ENCODE results near the gene ATP1A1. TPM values are rescaled to one million over a fixed set of nuclear protein-coding genes. Genes with fewer than 3 reads are reported as not detected.

ATP1A1 gene
- total RNA-seq (2013) = 57.4 TPM
- 100 to 1,000 TPM in 1 of 3 donors, 10 to 100 TPM in 2; 32.3 to 135 (median 32.7) TPM for polyA plus RNA-seq
- 56.7 and 82.0 TPM in 2 replicates for polyA minus RNA-seq
- 387 to 881 (median 582) reads per million in 11 experiments for total RNA-seq

DNA sequence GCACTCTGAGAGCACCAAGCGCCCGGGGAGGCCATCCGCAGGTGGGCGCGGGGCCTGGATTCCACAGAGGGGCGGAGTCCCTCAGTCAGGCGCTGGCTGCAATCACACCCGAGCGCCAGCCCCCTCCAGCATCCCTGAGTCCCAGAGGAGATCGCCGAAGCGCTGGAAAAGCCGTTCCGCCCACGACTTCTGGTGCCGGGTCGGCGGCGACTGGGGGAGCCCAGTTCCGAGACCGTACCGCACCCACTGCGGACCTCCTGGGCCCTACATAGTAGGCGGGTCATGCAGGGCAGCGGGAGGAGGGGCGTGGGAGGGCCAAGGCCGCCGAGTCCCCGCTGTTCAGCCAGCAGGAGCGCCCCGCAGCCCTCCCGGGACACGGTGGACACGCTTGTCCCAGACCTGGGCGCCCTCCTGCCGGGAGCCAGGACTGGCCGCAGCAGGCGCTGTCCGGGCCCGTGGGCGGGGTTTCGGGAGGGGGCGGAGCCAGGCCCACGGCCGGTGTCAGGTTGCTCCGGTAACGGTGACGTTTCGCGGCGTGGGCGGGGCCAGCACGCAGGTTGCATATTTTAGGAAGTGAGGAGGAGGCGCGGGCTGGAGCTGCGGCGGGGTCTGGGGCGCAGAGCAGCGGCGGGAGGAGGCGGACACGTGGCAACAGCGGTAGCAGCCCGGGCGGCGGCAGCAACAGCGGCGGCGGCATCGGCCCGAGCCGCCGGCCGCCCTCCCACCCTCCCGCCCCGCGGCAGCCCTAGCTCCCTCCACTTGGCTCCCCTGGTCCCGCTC, at the start of gene ATP1A1:
ATP1A1 (plus strand) TSS at position 594 of the 780 bp plus-strand sequence. CDS start 268 bp downstream, outside the sequence.
- TF ChIP-seq, protein P1, sequence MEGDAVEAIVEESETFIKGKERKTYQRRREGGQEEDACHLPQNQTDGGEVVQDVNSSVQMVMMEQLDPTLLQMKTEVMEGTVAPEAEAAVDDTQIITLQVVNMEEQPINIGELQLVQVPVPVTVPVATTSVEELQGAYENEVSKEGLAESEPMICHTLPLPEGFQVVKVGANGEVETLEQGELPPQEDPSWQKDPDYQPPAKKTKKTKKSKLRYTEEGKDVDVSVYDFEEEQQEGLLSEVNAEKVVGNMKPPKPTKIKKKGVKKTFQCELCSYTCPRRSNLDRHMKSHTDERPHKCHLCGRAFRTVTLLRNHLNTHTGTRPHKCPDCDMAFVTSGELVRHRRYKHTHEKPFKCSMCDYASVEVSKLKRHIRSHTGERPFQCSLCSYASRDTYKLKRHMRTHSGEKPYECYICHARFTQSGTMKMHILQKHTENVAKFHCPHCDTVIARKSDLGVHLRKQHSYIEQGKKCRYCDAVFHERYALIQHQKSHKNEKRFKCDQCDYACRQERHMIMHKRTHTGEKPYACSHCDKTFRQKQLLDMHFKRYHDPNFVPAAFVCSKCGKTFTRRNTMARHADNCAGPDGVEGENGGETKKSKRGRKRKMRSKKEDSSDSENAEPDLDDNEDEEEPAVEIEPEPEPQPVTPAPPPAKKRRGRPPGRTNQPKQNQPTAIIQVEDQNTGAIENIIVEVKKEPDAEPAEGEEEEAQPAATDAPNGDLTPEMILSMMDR (IDR thresholded peaks at IDR 0.05) = no peak
- DNase-seq = peak; percentile 95 to 98 (median 98)
- Mint-ChIP-seq H3K4me3 (peak within 1 kb of the TSS; percentile 94 to 96), H3K27ac (peak within 1 kb of the TSS; percentile 86 to 98 (median 94)), H3K9me3 (no peaks in the 10 kb centered on the region), H3K4me1 (peaks cover 49% of the 10 kb centered on the region), H3K27me3 (ENCODE audit: low read depth in 3 of 3) (peaks cover 5 to 11% (median 5%) of the 10 kb centered on the region in 3 donors), H3K36me3 (peaks cover 14 to 16% of the 10 kb centered on the region in 2 donors)
- H3K27me3 ChIP-seq (ENCODE audit: control insufficient read depth in 2 of 2, insufficient read depth in 2 of 2, low read length in 2 of 2) = no peaks in the 10 kb centered on the region
- H4K20me1 ChIP-seq (ENCODE audit: insufficient read depth, low read length) = peaks cover 22% of the 10 kb centered on the region
- peaks cover 42% of the 10 kb centered on the region for H3K79me2 ChIP-seq (ENCODE audit: insufficient read depth, low read length)
- intact Hi-C loops (cut with micrococcal nuclease) = loop anchor here in 1 of 2 donors (10.0 kb wide), 3 partner anchors 122 to 622 kb away; no protein-coding TSS in a partner anchor
- H3K4me3 ChIP-seq (replicated peaks in 1 of 3; ENCODE audit: low read depth in 2 of 3, low read length in 3 of 3) = peak within 1 kb of the TSS; percentile 68 to 93 (median 76)
- WGBS (ENCODE audit: insufficient coverage) = under 1% methylated on average over 72 of the region's 78 CpGs
- H2AFZ ChIP-seq (ENCODE audit: insufficient read depth, low read depth, low read length, poor library complexity, severe bottlenecking) = peak within 1 kb of the TSS; percentile 88
- H3K9ac ChIP-seq (ENCODE audit: insufficient read depth, low read length, poor library complexity, severe bottlenecking) = peak within 1 kb of the TSS; percentile 96
- no peaks in the 10 kb centered on the region for H3K9me3 ChIP-seq (replicated peaks in 1 of 2; ENCODE audit: control insufficient read depth in 1 of 2, insufficient read depth in 1 of 2, low read length in 2 of 2)
- peak within 1 kb of the TSS; percentile 87 for H3K4me2 ChIP-seq (replicated peaks; ENCODE audit: extremely low read depth, low read length, poor library complexity, severe bottlenecking)
- peaks cover 52 to 55% of the 10 kb centered on the region in 2 donors for H3K4me1 ChIP-seq (ENCODE audit: control insufficient read depth in 1 of 2, insufficient read depth in 2 of 2, low read length in 2 of 2)
- peak within 1 kb of the TSS; percentile 85 to 97 for H3K27ac ChIP-seq (ENCODE audit: low read depth in 1 of 2, low read length in 2 of 2)
- H3K36me3 ChIP-seq (replicated peaks in 1 of 2; ENCODE audit: control insufficient read depth in 1 of 2, insufficient read depth in 2 of 2, low read length in 2 of 2) = no peaks in the 10 kb centered on the region

DNA sequence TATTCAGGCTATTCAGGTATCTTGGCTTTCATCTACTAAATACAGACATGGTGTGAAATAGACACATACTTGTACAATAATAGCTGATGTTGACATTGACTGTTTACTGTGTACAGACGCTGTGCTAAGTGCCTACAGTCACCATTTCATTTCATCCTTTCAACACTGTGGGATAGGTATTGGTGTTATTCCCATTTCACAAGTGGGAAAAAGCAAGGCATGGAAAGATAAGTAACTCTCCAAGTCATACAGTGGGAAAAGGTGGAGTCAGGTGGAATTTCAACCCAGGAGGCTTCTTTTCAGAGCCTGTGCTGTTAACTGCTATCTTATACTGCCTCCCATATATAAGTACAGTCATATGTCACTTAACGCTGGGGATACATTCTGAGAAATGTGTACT, 49.6 kb upstream of the ATP1A1 start:
- DNase-seq = no peak
- Histone ChIP-seq H3K27ac (ENCODE audit: low read depth in 1 of 2, low read length in 2 of 2) (no peak overlapping the region), H3K79me2 (ENCODE audit: insufficient read depth, low read length) (no peaks in the 10 kb centered on the region), H3K27me3 (ENCODE audit: control insufficient read depth in 2 of 2, insufficient read depth in 2 of 2, low read length in 2 of 2) (no peaks in the 10 kb centered on the region), H3K4me1 (ENCODE audit: control insufficient read depth in 1 of 2, insufficient read depth in 2 of 2, low read length in 2 of 2) (no peaks in the 10 kb centered on the region), H3K4me2 (replicated peaks; ENCODE audit: extremely low read depth, low read length, poor library complexity, severe bottlenecking) (no peak overlapping the region), H3K4me3 (replicated peaks in 1 of 3; ENCODE audit: low read depth in 2 of 3, low read length in 3 of 3) (no peak overlapping the region), H4K20me1 (ENCODE audit: insufficient read depth, low read length) (no peaks in the 10 kb centered on the region), H2AFZ (ENCODE audit: insufficient read depth, low read depth, low read length, poor library complexity, severe bottlenecking) (no peak overlapping the region), H3K9ac (ENCODE audit: insufficient read depth, low read length, poor library complexity, severe bottlenecking) (no peak overlapping the region), H3K9me3 (replicated peaks in 1 of 2; ENCODE audit: control insufficient read depth in 1 of 2, insufficient read depth in 1 of 2, low read length in 2 of 2) (no peaks in the 10 kb centered on the region), H3K36me3 (replicated peaks in 1 of 2; ENCODE audit: control insufficient read depth in 1 of 2, insufficient read depth in 2 of 2, low read length in 2 of 2) (no peaks in the 10 kb centered on the region)
- Mint-ChIP-seq H3K36me3 (no peaks in the 10 kb centered on the region), H3K27ac (no peak overlapping the region), H3K4me1 (peaks cover 3% of the 10 kb centered on the region), H3K9me3 (no peaks in the 10 kb centered on the region), H3K4me3 (no peak overlapping the region), H3K27me3 (ENCODE audit: low read depth in 3 of 3) (peaks cover 0 to 2% (median 0%) of the 10 kb centered on the region in 3 donors)
- intact Hi-C loops (cut with micrococcal nuclease) = no loop called here
- no CpG with 5 or more reads among the region's 2 CpGs for WGBS (ENCODE audit: insufficient coverage)
- TF ChIP-seq, protein P1 (IDR thresholded peaks at IDR 0.05) = no peak

Data from CD14-positive monocyte (primary cell).